GM23338 (cell line): ENCODE results near the gene ZNF507. TPM values are rescaled to one million over a fixed set of nuclear protein-coding genes. Genes with fewer than 3 reads are reported as not detected.

Source experiments
- ATAC-seq: fragments of 200-7000 bp; cut with Tn5 transposase; 3 replicates; pipeline ENCODE4 v1.9.1; 2020
- DNase-seq: peaks from one replicate; pipeline ENCODE4 v3.0.0-alpha.2; 2015; ENCODE audit warnings: low spot score
- H2AFZ ChIP-seq: fragments of 200-600 bp; sonication (generic); 2 replicates; pipeline ENCODE4 v1.8.0; 2016; ENCODE audit warnings: antibody characterized with exemption, mild to moderate bottlenecking, moderate library complexity
- H3F3A ChIP-seq: fragments of 200-600 bp; sonication (generic); replicated peaks from 2 replicates; pipeline ENCODE4 v1.8.0; 2017; ENCODE audit warnings: antibody characterized with exemption, mixed run types, low read depth
- H3K27ac ChIP-seq: fragments of 200-600 bp; sonication (generic); 2 replicates; pipeline ENCODE4 v1.6.1; 2016; ENCODE audit warnings: low read depth
- H3K27me3 ChIP-seq: fragments of 200-600 bp; sonication (generic); 2 replicates; pipeline ENCODE4 v1.8.0; 2016; ENCODE audit warnings: mild to moderate bottlenecking, mixed run types, moderate library complexity; ENCODE audit not compliant: insufficient read depth
- H3K36me3 ChIP-seq: fragments of 200-600 bp; sonication (generic); 2 replicates; pipeline ENCODE4 v1.8.0; 2016; ENCODE audit warnings: mild to moderate bottlenecking; ENCODE audit not compliant: insufficient read depth
- H3K4me1 ChIP-seq: fragments of 200-600 bp; sonication (generic); 2 replicates; pipeline ENCODE4 v1.8.0; 2016; ENCODE audit warnings: mild to moderate bottlenecking, moderate library complexity; ENCODE audit not compliant: insufficient read depth
- H3K4me2 ChIP-seq: fragments of 200-600 bp; sonication (generic); 2 replicates; pipeline ENCODE4 v1.7.1; 2017; ENCODE audit warnings: mixed run types
- H3K4me3 ChIP-seq: fragments of 200-600 bp; sonication (generic); 2 replicates; pipeline ENCODE4 v1.6.1; 2016; ENCODE audit warnings: mixed run types
- H3K79me2 ChIP-seq: fragments of 200-600 bp; sonication (generic); replicated peaks from 2 replicates; pipeline ENCODE4 v1.8.0; 2017; ENCODE audit warnings: mild to moderate bottlenecking; ENCODE audit not compliant: insufficient read depth
- H3K9me2 ChIP-seq: fragments of 200-600 bp; sonication (generic); 2 replicates; pipeline ENCODE4 v1.8.0; 2017; ENCODE audit not compliant: insufficient read depth
- H4K20me1 ChIP-seq: fragments of 200-600 bp; sonication (generic); replicated peaks from 2 replicates; pipeline ENCODE4 v1.8.0; 2017; ENCODE audit warnings: mild to moderate bottlenecking; ENCODE audit not compliant: insufficient read depth
- H3K27ac Mint-ChIP-seq: 2 replicates; pipeline ENCODE4 v1.8.0; 2020; ENCODE audit warnings: inconsistent platforms, mild to moderate bottlenecking, moderate library complexity, mixed read lengths
- H3K27me3 Mint-ChIP-seq: 3 replicates; pipeline ENCODE4 v1.8.0; 2022; ENCODE audit warnings: low read depth, mild to moderate bottlenecking, moderate library complexity, mixed read lengths, inconsistent platforms; ENCODE audit not compliant: insufficient read depth, poor library complexity
- H3K36me3 Mint-ChIP-seq: 3 replicates; pipeline ENCODE4 v1.8.0; 2021; ENCODE audit warnings: low read depth, mild to moderate bottlenecking, inconsistent platforms, moderate library complexity, mixed read lengths
- H3K4me1 Mint-ChIP-seq: 3 replicates; pipeline ENCODE4 v1.8.0; 2020; ENCODE audit warnings: mild to moderate bottlenecking, inconsistent platforms, mixed read lengths
- H3K4me3 Mint-ChIP-seq: 3 replicates; pipeline ENCODE4 v1.8.0; 2021; ENCODE audit warnings: moderate library complexity, mild to moderate bottlenecking, inconsistent platforms, mixed read lengths
- H3K9me3 Mint-ChIP-seq: 3 replicates; pipeline ENCODE4 v1.8.0; 2020; ENCODE audit warnings: moderate library complexity, mild to moderate bottlenecking, inconsistent platforms, mixed read lengths
- CREB1 ChIP-seq: fragments of 250-450 bp; sonication (Bioruptor Pico); IDR thresholded peaks from 2 replicates; pipeline ENCODE4 v1.5.0; 2020; ENCODE audit warnings: low read depth, mild to moderate bottlenecking, moderate library complexity
- EZH2 ChIP-seq: fragments of 200-600 bp; sonication (generic); IDR thresholded peaks from one replicate; pipeline ENCODE4 v1.8.0; 2017; ENCODE audit warnings: antibody characterized with exemption, mild to moderate bottlenecking, low read depth; ENCODE audit not compliant: unreplicated experiment
- EZH2phosphoT487 ChIP-seq: fragments of 200-600 bp; sonication (generic); IDR thresholded peaks from one replicate; pipeline ENCODE4 v1.8.1; 2018; ENCODE audit warnings: antibody characterized with exemption; ENCODE audit not compliant: unreplicated experiment
- JUNB ChIP-seq: IDR thresholded peaks from one replicate; pipeline ENCODE4 v1.6.1; 2016; ENCODE audit warnings: antibody characterized with exemption; ENCODE audit not compliant: unreplicated experiment
- NANOG ChIP-seq: IDR thresholded peaks from 2 replicates; pipeline ENCODE4 v1.6.1; 2016; ENCODE audit warnings: antibody characterized with exemption, borderline replicate concordance
- POLR2AphosphoS5 ChIP-seq: IDR thresholded peaks from 2 replicates; pipeline ENCODE4 v1.6.1; 2016; ENCODE audit warnings: antibody characterized with exemption, low read depth
- ZNF114 ChIP-seq: fragments of 250-450 bp; sonication (Bioruptor Pico); IDR thresholded peaks from 2 replicates; pipeline ENCODE4 v1.5.0; 2020; ENCODE audit warnings: mild to moderate bottlenecking, moderate library complexity
- ZNF331 ChIP-seq: fragments of 250-450 bp; sonication (Bioruptor Pico); IDR thresholded peaks from 2 replicates; pipeline ENCODE4 v1.5.0; 2020; ENCODE audit warnings: low read depth, mild to moderate bottlenecking, moderate library complexity
- ZNF462 ChIP-seq: fragments of 250-450 bp; sonication (Bioruptor Pico); IDR thresholded peaks from 2 replicates; pipeline ENCODE4 v1.5.0; 2020; ENCODE audit warnings: mild to moderate bottlenecking, moderate library complexity
- polyA plus RNA-seq: library from polyadenylated mRNA; unstranded; fragments of >200 nt; fragmentation: Nextera tagmentation; extraction: Ambion mirVana; gene quantifications from 2 replicates; pipeline ENCODE4 v1.2.1, GENCODE V29; 2016
- total RNA-seq: library from RNA; depleted of rRNA; stranded (reverse); fragments of >200 nt; shearing (Covaris generic); gene quantifications from 2 replicates; pipeline ENCODE4 v1.2.3, GENCODE V29; 2014
- TF ChIP-seq, protein P1 (sequence below): IDR thresholded peaks from one replicate; pipeline ENCODE4 v1.6.1; 2018; ENCODE audit warnings: antibody characterized with exemption; ENCODE audit not compliant: unreplicated experiment
- TF ChIP-seq, protein P2 (sequence below), 2 experiments: fragments of 200-600 bp in 1 of 2; sonication (generic) in 1 of 2; conservative IDR thresholded peaks; 2 replicates each; pipeline versions ENCODE4 v1.5.1 to v1.6.1; 2016 to 2017; ENCODE audit warnings: antibody characterized with exemption in 2 of 2, low read depth in 2 of 2, mild to moderate bottlenecking in 2 of 2, moderate library complexity in 1 of 2

ZNF507 gene
- total and polyA plus RNA-seq, 2 experiments from 2014 or later: 10.4 to 23.4 TPM

- H4K20me1 ChIP-seq: peaks cover 18% of the 10 kb centered on the region; the same call in 1 of the 2 replicates
- H3K79me2 ChIP-seq: peaks cover 30% of the 10 kb centered on the region
- peak overlapping the region; percentile 63; the same call in 1 of the 2 replicates for H2AFZ ChIP-seq
- Mint-ChIP-seq H3K36me3 (peaks cover 41% of the 10 kb centered on the region), H3K4me3 (peak overlapping the region; percentile 80), H3K9me3 (no peaks in the 10 kb centered on the region; the same call in 2 of the 3 replicates), H3K4me1 (peaks cover 32% of the 10 kb centered on the region), H3K27me3 (peaks cover 8% of the 10 kb centered on the region), H3K27ac (peak overlapping the region; percentile 67; the same call in 1 of the 2 replicates)
- H3K27me3 ChIP-seq: no peaks in the 10 kb centered on the region
- H3K36me3 ChIP-seq: peaks cover 33% of the 10 kb centered on the region
- H3K4me2 ChIP-seq: peak overlapping the region; percentile 99
- H3K27ac ChIP-seq: no peak overlapping the region
- peaks cover 22% of the 10 kb centered on the region for H3K4me1 ChIP-seq
- H3F3A ChIP-seq: peaks cover 10% of the 10 kb centered on the region
- ATAC-seq (no peak; the same call in 2 of the 3 replicates), DNase-seq (peak; percentile 83)
- peak overlapping the region; percentile 91 for H3K4me3 ChIP-seq
- no peaks in the 10 kb centered on the region for H3K9me2 ChIP-seq
- TF ChIP-seq, protein P1, sequence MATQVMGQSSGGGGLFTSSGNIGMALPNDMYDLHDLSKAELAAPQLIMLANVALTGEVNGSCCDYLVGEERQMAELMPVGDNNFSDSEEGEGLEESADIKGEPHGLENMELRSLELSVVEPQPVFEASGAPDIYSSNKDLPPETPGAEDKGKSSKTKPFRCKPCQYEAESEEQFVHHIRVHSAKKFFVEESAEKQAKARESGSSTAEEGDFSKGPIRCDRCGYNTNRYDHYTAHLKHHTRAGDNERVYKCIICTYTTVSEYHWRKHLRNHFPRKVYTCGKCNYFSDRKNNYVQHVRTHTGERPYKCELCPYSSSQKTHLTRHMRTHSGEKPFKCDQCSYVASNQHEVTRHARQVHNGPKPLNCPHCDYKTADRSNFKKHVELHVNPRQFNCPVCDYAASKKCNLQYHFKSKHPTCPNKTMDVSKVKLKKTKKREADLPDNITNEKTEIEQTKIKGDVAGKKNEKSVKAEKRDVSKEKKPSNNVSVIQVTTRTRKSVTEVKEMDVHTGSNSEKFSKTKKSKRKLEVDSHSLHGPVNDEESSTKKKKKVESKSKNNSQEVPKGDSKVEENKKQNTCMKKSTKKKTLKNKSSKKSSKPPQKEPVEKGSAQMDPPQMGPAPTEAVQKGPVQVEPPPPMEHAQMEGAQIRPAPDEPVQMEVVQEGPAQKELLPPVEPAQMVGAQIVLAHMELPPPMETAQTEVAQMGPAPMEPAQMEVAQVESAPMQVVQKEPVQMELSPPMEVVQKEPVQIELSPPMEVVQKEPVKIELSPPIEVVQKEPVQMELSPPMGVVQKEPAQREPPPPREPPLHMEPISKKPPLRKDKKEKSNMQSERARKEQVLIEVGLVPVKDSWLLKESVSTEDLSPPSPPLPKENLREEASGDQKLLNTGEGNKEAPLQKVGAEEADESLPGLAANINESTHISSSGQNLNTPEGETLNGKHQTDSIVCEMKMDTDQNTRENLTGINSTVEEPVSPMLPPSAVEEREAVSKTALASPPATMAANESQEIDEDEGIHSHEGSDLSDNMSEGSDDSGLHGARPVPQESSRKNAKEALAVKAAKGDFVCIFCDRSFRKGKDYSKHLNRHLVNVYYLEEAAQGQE: no peak
- TF ChIP-seq POLR2AphosphoS5 (no peak), ZNF331 (CRISPR knock-in tag) (no peak), EZH2phosphoT487 (no peak), NANOG (no peak), ZNF114 (CRISPR knock-in tag) (no peak), CREB1 (CRISPR knock-in tag) (no peak), ZNF462 (CRISPR knock-in tag) (no peak), EZH2 (no peak), JUNB (no peak)
- TF ChIP-seq, protein P2, sequence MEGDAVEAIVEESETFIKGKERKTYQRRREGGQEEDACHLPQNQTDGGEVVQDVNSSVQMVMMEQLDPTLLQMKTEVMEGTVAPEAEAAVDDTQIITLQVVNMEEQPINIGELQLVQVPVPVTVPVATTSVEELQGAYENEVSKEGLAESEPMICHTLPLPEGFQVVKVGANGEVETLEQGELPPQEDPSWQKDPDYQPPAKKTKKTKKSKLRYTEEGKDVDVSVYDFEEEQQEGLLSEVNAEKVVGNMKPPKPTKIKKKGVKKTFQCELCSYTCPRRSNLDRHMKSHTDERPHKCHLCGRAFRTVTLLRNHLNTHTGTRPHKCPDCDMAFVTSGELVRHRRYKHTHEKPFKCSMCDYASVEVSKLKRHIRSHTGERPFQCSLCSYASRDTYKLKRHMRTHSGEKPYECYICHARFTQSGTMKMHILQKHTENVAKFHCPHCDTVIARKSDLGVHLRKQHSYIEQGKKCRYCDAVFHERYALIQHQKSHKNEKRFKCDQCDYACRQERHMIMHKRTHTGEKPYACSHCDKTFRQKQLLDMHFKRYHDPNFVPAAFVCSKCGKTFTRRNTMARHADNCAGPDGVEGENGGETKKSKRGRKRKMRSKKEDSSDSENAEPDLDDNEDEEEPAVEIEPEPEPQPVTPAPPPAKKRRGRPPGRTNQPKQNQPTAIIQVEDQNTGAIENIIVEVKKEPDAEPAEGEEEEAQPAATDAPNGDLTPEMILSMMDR (conservative IDR thresholded peaks at IDR 0.05; ENCODE audit: low read depth in 2 of 2): no peak
Measured at GRCh38 chr19:32406161-32407003, 61.0 kb downstream of the ZNF507 start.
